HG03354 (cell line): ENCODE results near the gene GTF3A.

Experiments
- ATAC-seq: cut with Tn5 transposase; IDR thresholded peaks from one replicate; pipeline ENCODE4 v1.9.1; 2021; ENCODE audit warnings: mild to moderate bottlenecking; ENCODE audit not compliant: unreplicated experiment, poor library complexity, severe bottlenecking

GTF3A gene

GRCh38 chr13:27482983-27483382 lies 58.6 kb downstream of the GTF3A start:
- peak; percentile 95 for ATAC-seq

GRCh38 chr13:27483421-27483820 lies 59.0 kb downstream of the GTF3A start:
- ATAC-seq: peak; percentile 11
